Esophagus squamous epithelium (tissue), 5 donors: ENCODE measurements around the gene DIS3L2. TPM values are rescaled to one million over a fixed set of nuclear protein-coding genes. Genes with fewer than 3 reads are reported as not detected.

Experiments
- DNase-seq: peaks from one replicate; lab custom pipeline; 2025; lab: John Stamatoyannopoulos, UW
- H3K27ac ChIP-seq, 4 donors: fragments of 200-600 bp; sonication (generic); one replicate each; pipeline ENCODE4 v1.5.1; 2016 to 2019; ENCODE audit warnings: mild to moderate bottlenecking in 1 of 4
- H3K27me3 ChIP-seq, 4 donors: fragments of 200-600 bp; sonication (generic); 1 replicate in 3 of 4; 2 replicates in 1 of 4; pipeline versions ENCODE4 v1.5.1 to v1.6.0; 2017 to 2021; ENCODE audit warnings: antibody characterized with exemption in 1 of 4
- H3K36me3 ChIP-seq, 3 donors: fragments of 200-600 bp; sonication (generic); one replicate each; pipeline ENCODE4 v1.5.1; 2016 to 2019
- H3K4me1 ChIP-seq, 3 donors: fragments of 200-600 bp; sonication (generic); one replicate each; pipeline ENCODE4 v1.5.1; 2017 to 2019
- H3K4me3 ChIP-seq, 4 donors: fragments of 200-600 bp; sonication (generic); 1 replicate in 3 of 4; 2 replicates in 1 of 4; pipeline ENCODE4 v1.5.1; 2016 to 2019; ENCODE audit warnings: mild to moderate bottlenecking in 2 of 4, moderate library complexity in 1 of 4
- H3K9me3 ChIP-seq, 3 donors: fragments of 200-600 bp; sonication (generic); one replicate each; pipeline ENCODE4 v1.5.1; 2016 to 2019
- POLR2A ChIP-seq, 4 donors: fragments of 450-650 bp; IDR thresholded peaks; one replicate each; pipeline ENCODE4 v1.6.1; 2017; ENCODE audit warnings: antibody characterized with exemption in 4 of 4, mild to moderate bottlenecking in 4 of 4, moderate library complexity in 3 of 4
- whole genome bisulfite sequencing, 2 donors: methylation state at CpG; one replicate each; pipeline ENCODE4 v1.1.5; 2018; 5-methylcytosine and 5-hydroxymethylcytosine counted together
- intact Hi-C: fragments of 100-400 bp; cut with DNase I; formaldehyde crosslinking; loops from one replicate; pipeline ENCODE4 v1.15.0; 2022
- total RNA-seq, 4 donors: library from RNA; depleted of rRNA; stranded (reverse); fragments of >200 nt; gene quantifications; one replicate each; pipeline ENCODE4 v1.1.0, GENCODE V29; 2016
- TF ChIP-seq, protein P1 (sequence below), 6 experiments: fragments of 450-650 bp in 4 of 6; fragments of 200-600 bp in 2 of 6; sonication (generic) in 2 of 6; IDR thresholded peaks; one replicate each; pipeline ENCODE4 v1.5.1; 2016 to 2019; ENCODE audit warnings: antibody characterized with exemption in 6 of 6, mild to moderate bottlenecking in 4 of 6, moderate library complexity in 4 of 6
- donor health status: DM: yes; HTN: yes; CAD: no.

Gene DIS3L2
- total RNA-seq, 4 donors from 2014 or later, result 14.5 to 42.8 (median 32.4) TPM

DNA sequence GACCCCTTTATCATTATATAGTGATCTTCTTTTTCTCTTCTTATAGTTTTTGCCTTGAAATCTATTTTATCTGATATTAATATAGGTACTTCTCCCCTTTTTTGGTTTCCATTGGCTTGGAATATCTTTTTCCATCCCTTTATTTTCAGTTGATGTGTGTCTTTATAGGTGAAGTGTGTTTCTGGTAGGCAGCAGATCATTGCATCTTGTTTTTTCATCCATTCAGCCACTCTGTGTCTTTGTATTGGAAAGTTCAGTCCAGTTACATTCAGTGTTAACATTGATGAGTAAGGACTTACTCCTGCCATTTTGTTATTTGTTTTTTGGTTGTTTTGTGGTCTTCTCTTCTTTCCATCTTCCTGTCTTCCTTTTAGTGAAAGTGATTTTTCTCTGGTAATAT, 133.4 kb downstream of the DIS3L2 start:
- Histone ChIP-seq H3K9me3 (peaks cover 0 to 8% (median 2%) of the 10 kb centered on the region in 3 donors), H3K36me3 (peaks cover 0 to 33% (median 0%) of the 10 kb centered on the region in 3 donors), H3K27me3 (no peaks in the 10 kb centered on the region), H3K4me1 (peaks cover 0 to 10% (median 0%) of the 10 kb centered on the region in 3 donors), H3K27ac (no peak overlapping the region), H3K4me3 (no peak overlapping the region)
- DNase-seq, result no peak
- TF ChIP-seq, protein P1, sequence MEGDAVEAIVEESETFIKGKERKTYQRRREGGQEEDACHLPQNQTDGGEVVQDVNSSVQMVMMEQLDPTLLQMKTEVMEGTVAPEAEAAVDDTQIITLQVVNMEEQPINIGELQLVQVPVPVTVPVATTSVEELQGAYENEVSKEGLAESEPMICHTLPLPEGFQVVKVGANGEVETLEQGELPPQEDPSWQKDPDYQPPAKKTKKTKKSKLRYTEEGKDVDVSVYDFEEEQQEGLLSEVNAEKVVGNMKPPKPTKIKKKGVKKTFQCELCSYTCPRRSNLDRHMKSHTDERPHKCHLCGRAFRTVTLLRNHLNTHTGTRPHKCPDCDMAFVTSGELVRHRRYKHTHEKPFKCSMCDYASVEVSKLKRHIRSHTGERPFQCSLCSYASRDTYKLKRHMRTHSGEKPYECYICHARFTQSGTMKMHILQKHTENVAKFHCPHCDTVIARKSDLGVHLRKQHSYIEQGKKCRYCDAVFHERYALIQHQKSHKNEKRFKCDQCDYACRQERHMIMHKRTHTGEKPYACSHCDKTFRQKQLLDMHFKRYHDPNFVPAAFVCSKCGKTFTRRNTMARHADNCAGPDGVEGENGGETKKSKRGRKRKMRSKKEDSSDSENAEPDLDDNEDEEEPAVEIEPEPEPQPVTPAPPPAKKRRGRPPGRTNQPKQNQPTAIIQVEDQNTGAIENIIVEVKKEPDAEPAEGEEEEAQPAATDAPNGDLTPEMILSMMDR (IDR thresholded peaks at IDR 0.05), result no peak
- intact Hi-C loops, result no loop called here

DNA sequence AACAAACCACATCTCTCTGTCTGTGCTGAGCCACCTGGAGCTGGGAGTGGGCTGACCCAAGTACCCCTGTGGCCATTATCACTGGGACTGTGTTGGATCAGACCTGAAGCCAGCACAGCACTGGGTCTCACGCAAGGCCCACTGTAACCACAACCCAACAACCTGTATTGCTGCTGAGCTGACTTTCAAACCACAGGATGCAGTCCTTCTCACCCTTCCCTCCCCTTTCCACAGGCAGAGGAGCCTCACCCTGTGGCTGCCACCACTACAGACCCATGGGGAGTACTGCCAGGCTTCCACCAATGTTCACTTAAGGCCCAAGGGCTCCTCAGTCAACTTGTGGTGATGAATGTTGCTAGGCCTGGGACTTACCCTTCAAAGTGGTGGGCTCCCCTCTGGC, 135.7 kb downstream of the DIS3L2 start:
- intact Hi-C loops, result no loop called here
- Histone ChIP-seq H3K27ac (peak overlapping the region in 3 of 4 donors; percentile 57 to 71 (median 62)), H3K9me3 (peaks cover 0 to 8% (median 2%) of the 10 kb centered on the region in 3 donors), H3K4me3 (no peak overlapping the region), H3K36me3 (peaks cover 0 to 24% (median 0%) of the 10 kb centered on the region in 3 donors), H3K27me3 (no peaks in the 10 kb centered on the region), H3K4me1 (peaks cover 0 to 10% (median 0%) of the 10 kb centered on the region in 3 donors)
- no peak for DNase-seq
- TF ChIP-seq POLR2A (IDR thresholded peaks at IDR 0.05), result no peak
- TF ChIP-seq, protein P1 (IDR thresholded peaks at IDR 0.05), result no peak
- 92 to 100% methylated on average over 1 of the region's 1 CpG for WGBS, 2 donors

DNA sequence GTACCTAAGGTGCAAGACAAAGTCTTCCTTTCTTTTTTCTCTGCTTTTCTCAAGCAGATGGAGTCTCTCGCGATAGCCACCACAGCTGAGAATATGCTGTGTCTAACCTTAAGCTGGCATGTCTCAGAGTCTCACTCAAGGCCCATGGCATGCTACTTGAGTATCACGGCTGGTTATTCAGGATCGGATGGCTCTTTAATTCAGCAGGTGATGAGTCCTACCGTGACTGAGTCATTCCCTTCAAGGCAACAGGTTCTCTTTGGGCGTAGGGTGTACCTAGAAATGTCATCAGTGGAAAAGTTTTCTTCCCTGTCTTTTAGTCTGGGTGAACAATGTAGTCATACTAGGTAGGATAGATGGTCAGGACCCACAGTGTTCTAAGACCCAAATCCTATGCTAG, 136.2 kb downstream of the DIS3L2 start:
- TF ChIP-seq, protein P1 (IDR thresholded peaks at IDR 0.05), result no peak
- no peak for TF ChIP-seq POLR2A (IDR thresholded peaks at IDR 0.05)
- H3K4me1 ChIP-seq, result peaks cover 0 to 10% (median 0%) of the 10 kb centered on the region in 3 donors
- H3K4me3 ChIP-seq, result no peak overlapping the region
- peaks cover 0 to 24% (median 0%) of the 10 kb centered on the region in 3 donors for H3K36me3 ChIP-seq
- no peaks in the 10 kb centered on the region for H3K27me3 ChIP-seq
- H3K9me3 ChIP-seq, result peaks cover 0 to 8% (median 2%) of the 10 kb centered on the region in 3 donors
- 72 to 82% methylated on average over 6 of the region's 6 CpGs for WGBS, 2 donors
- intact Hi-C loops, result no loop called here
- H3K27ac ChIP-seq, result peak overlapping the region in 3 of 4 donors; percentile 57 to 71 (median 62)
- DNase-seq, result no peak

DNA sequence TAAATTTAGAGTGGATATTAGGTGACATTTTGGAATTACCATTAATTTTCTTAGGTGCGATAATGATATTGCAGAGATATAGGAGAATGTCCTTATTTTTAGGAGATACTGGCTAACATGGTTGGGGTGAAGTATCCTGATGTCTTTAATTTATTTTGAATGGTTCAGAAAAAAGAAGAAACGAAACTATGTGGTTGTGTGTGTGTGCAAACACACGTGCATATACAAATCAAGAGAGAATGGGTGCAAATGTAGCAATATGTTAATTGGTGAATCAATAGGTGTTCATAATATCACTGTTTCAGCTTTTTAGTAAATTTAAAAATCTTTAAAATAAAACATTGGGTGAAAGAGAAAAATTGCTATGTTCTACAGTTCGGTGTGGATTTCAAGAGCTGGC, 140.9 kb downstream of the DIS3L2 start:
- Histone ChIP-seq H3K4me3 (no peak overlapping the region), H3K27me3 (no peaks in the 10 kb centered on the region), H3K9me3 (no peaks in the 10 kb centered on the region), H3K36me3 (peaks cover 0 to 4% (median 0%) of the 10 kb centered on the region in 3 donors), H3K27ac (no peak overlapping the region), H3K4me1 (peaks cover 0 to 23% (median 8%) of the 10 kb centered on the region in 3 donors)
- WGBS, 2 donors, result 90 to 91% methylated on average over 4 of the region's 4 CpGs
- no peak for TF ChIP-seq POLR2A (IDR thresholded peaks at IDR 0.05)
- TF ChIP-seq, protein P1 (IDR thresholded peaks at IDR 0.05), result no peak
- DNase-seq, result no peak
- intact Hi-C loops, result no loop called here

DNA sequence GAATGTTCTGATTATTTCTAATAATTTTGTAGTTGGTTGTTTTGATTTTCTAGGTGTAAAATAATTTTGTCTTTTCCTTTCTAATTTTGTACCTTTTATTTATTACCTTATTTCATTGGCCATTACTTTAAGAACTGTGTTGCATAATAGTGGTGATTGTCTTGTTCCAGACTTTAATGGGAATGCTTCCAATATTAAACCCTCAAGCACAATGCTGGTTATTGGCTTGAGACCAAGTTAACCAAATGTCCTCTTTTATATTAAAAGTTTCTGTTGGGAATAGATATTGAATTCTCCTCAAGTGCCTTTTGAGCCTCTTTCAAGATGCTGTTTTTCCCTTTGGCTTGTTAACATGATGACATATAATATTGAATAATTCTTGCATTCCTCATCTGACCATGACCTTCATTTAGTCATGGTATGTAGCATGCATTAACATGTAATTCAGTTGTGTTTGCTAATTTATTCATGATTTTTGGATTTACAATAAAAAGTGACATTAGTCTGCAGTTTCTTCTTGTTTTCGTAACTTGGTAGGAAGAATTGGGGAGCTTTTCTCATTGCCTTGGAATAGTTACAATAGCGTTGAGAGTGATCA, 141.7 kb downstream of the DIS3L2 start:
- 59 to 60% methylated on average over 2 of the region's 2 CpGs for WGBS, 2 donors
- intact Hi-C loops, result no loop called here
- Histone ChIP-seq H3K4me1 (peaks cover 0 to 18% (median 8%) of the 10 kb centered on the region in 3 donors), H3K27ac (no peak overlapping the region), H3K27me3 (no peaks in the 10 kb centered on the region), H3K36me3 (no peaks in the 10 kb centered on the region), H3K9me3 (no peaks in the 10 kb centered on the region), H3K4me3 (no peak overlapping the region)
- TF ChIP-seq, protein P1 (IDR thresholded peaks at IDR 0.05), result no peak
- no peak for TF ChIP-seq POLR2A (IDR thresholded peaks at IDR 0.05)
- no peak for DNase-seq
